HepG2 (cell line): ENCODE measurements around the gene FITM1. TPM values are rescaled to one million over a fixed set of nuclear protein-coding genes. Genes with fewer than 3 reads are reported as not detected.

ENCODE experiments used
- ATAC-seq: fragments of 200-7000 bp; cut with Tn5 transposase; 3 replicates; pipeline ENCODE4 v1.9.1; 2020; ENCODE audit warnings: mild to moderate bottlenecking, moderate library complexity
- BruUV-seq: library from RNA; stranded (reverse); fragments of 400-500 nt; replicated peaks from 2 replicates; lab custom pipeline; 2021; lab: Mats Ljungman, UMichigan
- CTCF ChIA-PET: fragments of 300-600 bp; formaldehyde crosslinking; extraction: SDS; loops from one replicate; lab custom pipeline; 2021; ENCODE audit warnings: low total read pairs, inconsistent platforms, low intra/inter-chr PET ratio; lab: Yijun Ruan, JAX
- POLR2A ChIA-PET: fragments of 350-600 bp; sonication (Branson Sonifier 250); formaldehyde crosslinking; loops from one replicate; lab custom pipeline; 2020; ENCODE audit warnings: antibody characterized with exemption, inconsistent platforms; lab: Yijun Ruan, JAX
- DNase-seq: peaks from one replicate; pipeline ENCODE4 v3.0.0-alpha.2; 2015; ENCODE audit warnings: low spot score
- FAIRE-seq: peaks from 3 replicates; lab custom pipeline; 2011; peaks lifted over from hg19 to GRCh38; lab: Jason Lieb, UNC
- H2AFZ ChIP-seq: one replicate; pipeline ENCODE4 v1.6.1; 2011; ENCODE audit warnings: low read length, inconsistent platforms
- H3K27ac ChIP-seq: fragments of 300-600 bp; 3 replicates; pipeline ENCODE4 v1.8.0; 2011; ENCODE audit warnings: mixed run types, mild to moderate bottlenecking, mixed read lengths, low read length, inconsistent platforms; ENCODE audit not compliant: insufficient read depth; ENCODE audit errors: extremely low read length
- H3K27me3 ChIP-seq, 2 experiments: fragments of 200-600 bp in 1 of 2; 2 replicates in 1 of 2; 3 replicates in 1 of 2; pipeline versions ENCODE4 v1.6.0 to v1.8.0; 2011; ENCODE audit warnings: low read length in 2 of 2, mild to moderate bottlenecking in 2 of 2, moderate library complexity in 2 of 2, inconsistent platforms in 1 of 2; ENCODE audit not compliant: insufficient read depth in 2 of 2, control insufficient read depth in 1 of 2
- H3K36me3 ChIP-seq, 2 experiments: fragments of 200-600 bp in 1 of 2; replicated peaks in 1 of 2; 2 replicates in 1 of 2; 3 replicates in 1 of 2; pipeline versions ENCODE4 v1.5.1 to v1.8.0; 2011; ENCODE audit warnings: low read length in 2 of 2, inconsistent platforms in 1 of 2; ENCODE audit not compliant: insufficient read depth in 2 of 2, control insufficient read depth in 1 of 2
- H3K4me1 ChIP-seq: 2 replicates; pipeline ENCODE4 v1.5.1; 2012; ENCODE audit warnings: low read length, inconsistent platforms; ENCODE audit not compliant: insufficient read depth
- H3K4me2 ChIP-seq: 2 replicates; pipeline ENCODE4 v1.6.0; 2011; ENCODE audit warnings: low read depth, low read length, inconsistent platforms
- H3K4me3 ChIP-seq, 3 experiments: fragments of 200-600 bp in 1 of 3; sonication (generic), shearing (Covaris generic) in 1 of 3; replicated peaks in 1 of 3; 2 replicates each; pipeline ENCODE4 v1.5.1; 2011 to 2016; ENCODE audit warnings: low read length in 3 of 3, inconsistent platforms in 2 of 3, low read depth in 2 of 3, mild to moderate bottlenecking in 2 of 3, control low read depth in 1 of 3, mixed read lengths in 1 of 3; ENCODE audit not compliant: insufficient read depth in 1 of 3
- H3K79me2 ChIP-seq: one replicate; pipeline ENCODE4 v1.6.1; 2011; ENCODE audit warnings: low read length, inconsistent platforms; ENCODE audit not compliant: insufficient read depth
- H3K9ac ChIP-seq: 2 replicates; pipeline ENCODE4 v1.6.0; 2011; ENCODE audit warnings: mild to moderate bottlenecking, low read depth, low read length, inconsistent platforms; ENCODE audit not compliant: insufficient read depth
- H3K9me3 ChIP-seq: 2 replicates; pipeline ENCODE4 v1.5.1; 2012; ENCODE audit warnings: mild to moderate bottlenecking, low read length
- H4K20me1 ChIP-seq: 2 replicates; pipeline ENCODE4 v1.6.0; 2011; ENCODE audit warnings: inconsistent platforms, mild to moderate bottlenecking, low read length, moderate library complexity; ENCODE audit not compliant: insufficient read depth
- ATF6 ChIP-seq: sonication (generic); formaldehyde crosslinking; conservative IDR thresholded peaks from 2 replicates; pipeline ENCODE4 v1.4.0; 2020; ENCODE audit warnings: missing genetic modification reagents
- ATF7 ChIP-seq, 2 experiments: fragments of 450-650 bp in 1 of 2; sonication (generic) in 1 of 2; formaldehyde crosslinking in 1 of 2; IDR thresholded peaks; 2 replicates each; pipeline versions ENCODE4 v1.4.0 to v1.6.1; 2016 to 2020; ENCODE audit warnings: antibody characterized with exemption in 1 of 2, mild to moderate bottlenecking in 1 of 2, missing genetic modification reagents in 1 of 2
- ETV6 ChIP-seq: sonication (generic); formaldehyde crosslinking; conservative IDR thresholded peaks from 2 replicates; pipeline ENCODE4 v1.4.0; 2020; ENCODE audit warnings: missing genetic modification reagents
- HNRNPUL1 ChIP-seq: fragments of 200-400 bp; formaldehyde crosslinking; IDR thresholded peaks from 2 replicates; pipeline ENCODE4 v1.6.1; 2017; ENCODE audit warnings: low read depth, mild to moderate bottlenecking, low read length, moderate library complexity
- KLF16 ChIP-seq, 2 experiments: sonication (generic) in 1 of 2; formaldehyde crosslinking in 1 of 2; IDR thresholded peaks; 2 replicates each; pipeline versions ENCODE4 v1.6.1 to v1.8.0; 2016 to 2023; ENCODE audit warnings: missing genetic modification reagents in 2 of 2, missing compliant biosample characterization in 1 of 2
- MED1 ChIP-seq: sonication (generic); formaldehyde crosslinking; IDR thresholded peaks from 2 replicates; pipeline ENCODE4 v1.4.0; 2020; ENCODE audit warnings: missing genetic modification reagents
- NFIB ChIP-seq: sonication (generic); formaldehyde crosslinking; IDR thresholded peaks from 2 replicates; pipeline ENCODE4 v1.9.0; 2021; ENCODE audit warnings: missing genetic modification reagents, mild to moderate bottlenecking, borderline replicate concordance
- NFRKB ChIP-seq: fragments of 450-650 bp; IDR thresholded peaks from 2 replicates; pipeline ENCODE4 v1.6.1; 2017
- PHF20 ChIP-seq: sonication (generic); formaldehyde crosslinking; IDR thresholded peaks from 2 replicates; pipeline ENCODE4 v1.5.0; 2020; ENCODE audit warnings: mild to moderate bottlenecking, missing genetic modification reagents
- POGZ ChIP-seq: sonication (generic); formaldehyde crosslinking; IDR thresholded peaks from 2 replicates; pipeline ENCODE4 v1.4.0; 2020; ENCODE audit warnings: mild to moderate bottlenecking, missing genetic modification reagents
- POLR2A ChIP-seq, 2 experiments: IDR thresholded peaks; 2 replicates each; pipeline ENCODE4 v1.6.1; 2011; ENCODE audit warnings: low read depth in 2 of 2, low read length in 2 of 2, mild to moderate bottlenecking in 1 of 2, moderate library complexity in 1 of 2; ENCODE audit not compliant: insufficient read depth in 1 of 2
- ZC3H13 ChIP-seq: sonication (generic); formaldehyde crosslinking; IDR thresholded peaks from 2 replicates; pipeline ENCODE4 v1.8.1; 2023; ENCODE audit warnings: mild to moderate bottlenecking, missing genetic modification reagents, moderate library complexity
- ZKSCAN1 ChIP-seq: fragments of 150-350 bp; IDR thresholded peaks from 2 replicates; pipeline ENCODE4 v1.6.1; 2014; ENCODE audit warnings: low read length
- ZNF143 ChIP-seq: sonication (generic); formaldehyde crosslinking; IDR thresholded peaks from 2 replicates; pipeline ENCODE4 v1.4.0; 2020; ENCODE audit warnings: missing genetic modification reagents
- ZNF24 ChIP-seq: fragments of 450-650 bp; IDR thresholded peaks from 2 replicates; pipeline ENCODE4 v1.6.1; 2017; ENCODE audit warnings: antibody characterized with exemption, mild to moderate bottlenecking
- ZNF619 ChIP-seq: sonication (generic); formaldehyde crosslinking; IDR thresholded peaks from 2 replicates; pipeline ENCODE4 v1.4.0; 2020; ENCODE audit warnings: mild to moderate bottlenecking, missing genetic modification reagents
- ZNF687 ChIP-seq: sonication (generic); formaldehyde crosslinking; IDR thresholded peaks from 2 replicates; pipeline ENCODE4 v1.5.1; 2020; ENCODE audit warnings: mild to moderate bottlenecking, missing genetic modification reagents, moderate library complexity
- WGBS: methylation state at CpG from one replicate; pipeline ENCODE4 v1.1.6; 2017; ENCODE audit warnings: low lambda C conversion rate; 5-methylcytosine and 5-hydroxymethylcytosine counted together
- in situ Hi-C: cut with HindIII; loops from 2 replicates; pipeline ENCODE4 v1.10.0; 2017; ENCODE audit warnings: low pct_unique_long_range_greater_than_20kb; ENCODE audit not compliant: extremely low pct_ligation_motif_present
- intact Hi-C: fragments of 100-400 bp; cut with micrococcal nuclease; formaldehyde crosslinking; loops from one replicate; pipeline ENCODE4 v1.10.0; 2022; ENCODE audit not compliant: unreplicated experiment
- polyA plus RNA-seq, 8 experiments: library from polyadenylated mRNA; depleted of rRNA in 3 of 8; stranded (reverse) in 7 of 8; unstranded in 1 of 8; fragments of >200 nt; fragmentation: Illumina TruSeq in 4 of 8; extraction: Trizol in 4 of 8; gene quantifications; 2 replicates each; pipeline versions ENCODE4 v1.2.1 to v1.2.3, GENCODE V29; 2011 to 2016; ENCODE audit warnings: low read depth in 4 of 8, missing spikeins in 1 of 8, mixed read lengths in 1 of 8; ENCODE audit not compliant: insufficient read depth in 1 of 8
- total RNA-seq, 5 experiments: library from RNA; depleted of rRNA; stranded (reverse); fragments of >200 nt; fragmentation: Illumina TruSeq; extraction: Trizol; gene quantifications; 2 replicates each; pipeline ENCODE4 v1.2.3, GENCODE V29; 2016; ENCODE audit warnings: low read depth in 1 of 5

The FITM1 gene
- total and polyA plus RNA-seq, 2 of the 13 experiments (the other 11 are each of a cell fraction or from before 2014, with no cell fraction given), result 2.7 to 5.8 TPM

- Histone ChIP-seq H3K36me3 (peaks cover 0 to under 1% of the 10 kb centered on the region in 2 experiments; a peak in 2 of 5 replicates), H3K27me3 (no peaks in the 10 kb centered on the region; a peak in 1 of 5 replicates), H3K4me1 (peaks cover 59% of the 10 kb centered on the region), H3K4me3 (no peak overlapping the region), H2AFZ (no peak overlapping the region), H3K4me2 (no peak overlapping the region; the same call in 1 of the 2 replicates), H3K9ac (no peak overlapping the region; the same call in 1 of the 2 replicates), H3K27ac (peak overlapping the region; percentile 48), H3K79me2 (peaks cover 11% of the 10 kb centered on the region), H4K20me1 (peaks cover 4% of the 10 kb centered on the region; the same call in 1 of the 2 replicates), H3K9me3 (no peaks in the 10 kb centered on the region)
- CTCF ChIA-PET, result no interaction called here
- no TSS peak for BruUV-seq
- whole genome bisulfite sequencing, result 88% methylated on average over 24 of the region's 24 CpGs
- ATAC-seq (no peak), DNase-seq (no peak), FAIRE-seq (no peak)
- intact Hi-C loops, result no loop called here
- POLR2A ChIA-PET, result interaction anchor here (1.5 to 22.7 kb wide), 6 partner anchors 9 to 38 kb away, joined by 4 to 977 read pairs (median 11); partner anchors contain the start of genes DCAF11, EMC9, IRF9 and NRL
- in situ Hi-C loops, result loop anchor here (25.0 kb wide), 1 partner anchor 820 kb away; the partner anchor contains the start of genes BCL2L2, PABPN1 and PPP1R3E
- TF ChIP-seq HNRNPUL1 (no peak), NFRKB (no peak), POLR2A (IDR thresholded peaks at IDR 0.05; ENCODE audit: insufficient read depth in 1 of 2, low read depth in 2 of 2, low read length in 2 of 2) (no peak), ZKSCAN1 (no peak), NFIB (CRISPR knock-in tag) (0 out of 2 replicates have a peak, but pooled peaks have one; percentile 32), ZC3H13 (CRISPR knock-in tag) (no peak), ZNF687 (peak; percentile 71), MED1 (CRISPR knock-in tag) (no peak), ATF7 (IDR thresholded peaks at IDR 0.05) (no peak), ATF7 (CRISPR knock-in tag; IDR thresholded peaks at IDR 0.05) (no peak), ATF6 (no peak), PHF20 (CRISPR knock-in tag) (no peak), KLF16 (CRISPR knock-in tag; IDR thresholded peaks at IDR 0.05) (no peak), ZNF143 (CRISPR knock-in tag) (peak; percentile 43; the same call in 1 of the 2 replicates), ZNF24 (no peak), ZNF619 (CRISPR knock-in tag) (peak; percentile 46; the same call in 1 of the 2 replicates), ETV6 (CRISPR knock-in tag) (no peak), POGZ (no peak)
Observed at GRCh38 chr14:24132061-24132685, 1.7 kb downstream of the FITM1 start.
